K562 (cell line): Measurements from ENCODE around the gene IMPG2. TPM values are rescaled to one million over a fixed set of nuclear protein-coding genes. Genes with fewer than 3 reads are reported as not detected.
A peak's percentile ranks its signal among the peaks of the same experiment; 100 is the strongest.

Experiments used
- ATAC-seq: fragments of 200-7000 bp; cut with Tn5 transposase; 3 replicates; pipeline ENCODE4 v1.9.1; 2020; ENCODE audit warnings: moderate library complexity
- BruUV-seq: library from RNA; stranded (reverse); fragments of 400-500 nt; replicated peaks from 2 replicates; lab custom pipeline; 2021; lab: Mats Ljungman, UMichigan
- CTCF ChIA-PET: fragments of 300-600 bp; formaldehyde crosslinking; extraction: SDS; loops from one replicate; lab custom pipeline; 2021; ENCODE audit warnings: low intra/inter-chr PET ratio; lab: Yijun Ruan, JAX
- POLR2A ChIA-PET: fragments of 300-600, 350-650 bp; sonication (Branson Sonifier 250); formaldehyde crosslinking; extraction: SDS; loops from one replicate; lab custom pipeline; 2021; ENCODE audit warnings: antibody characterized with exemption, inconsistent platforms; lab: Yijun Ruan, JAX
- DNase-seq, 4 experiments: peaks; one replicate each; pipeline versions ENCODE4 v3.0.0 to v3.0.0-alpha.2; 2011 to 2018; ENCODE audit warnings: low spot score in 3 of 4, mixed read lengths in 3 of 4; ENCODE audit errors: extremely low read depth in 1 of 4
- FAIRE-seq: peaks from 2 replicates; lab custom pipeline; 2011; peaks lifted over from hg19 to GRCh38; lab: Jason Lieb, UNC
- H2AFZ ChIP-seq: 2 replicates; pipeline ENCODE4 v1.6.0; 2011; ENCODE audit warnings: low read depth, low read length, control low read depth, inconsistent platforms
- H3K27ac ChIP-seq: fragments of 200-600 bp; 3 replicates; pipeline ENCODE4 v1.8.0; 2011; ENCODE audit warnings: low read depth, mild to moderate bottlenecking, control low read depth, inconsistent platforms, low read length, moderate library complexity, mixed read lengths; ENCODE audit errors: extremely low read depth
- H3K27me3 ChIP-seq, 2 experiments: fragments of 300-600 bp in 1 of 2; 2 replicates in 1 of 2; 3 replicates in 1 of 2; pipeline versions ENCODE4 v1.6.0 to v1.8.0; 2011; ENCODE audit warnings: inconsistent platforms in 2 of 2, low read length in 2 of 2, mild to moderate bottlenecking in 1 of 2, mixed read lengths in 1 of 2, moderate library complexity in 1 of 2; ENCODE audit not compliant: control insufficient read depth in 2 of 2, insufficient read depth in 2 of 2
- H3K36me3 ChIP-seq: fragments of 300-600 bp; 3 replicates; pipeline ENCODE4 v1.8.0; 2011; ENCODE audit warnings: mild to moderate bottlenecking, low read length, inconsistent platforms; ENCODE audit not compliant: control insufficient read depth, insufficient read depth
- H3K4me1 ChIP-seq, 2 experiments: fragments of 200-600 bp in 1 of 2; replicated peaks in 1 of 2; 2 replicates in 1 of 2; 3 replicates in 1 of 2; pipeline versions ENCODE4 v1.5.1 to v1.8.0; 2011; ENCODE audit warnings: inconsistent platforms in 2 of 2, low read length in 2 of 2, mild to moderate bottlenecking in 1 of 2, mixed read lengths in 1 of 2, moderate library complexity in 1 of 2; ENCODE audit not compliant: control insufficient read depth in 2 of 2, insufficient read depth in 2 of 2
- H3K4me2 ChIP-seq: 2 replicates; pipeline ENCODE4 v1.6.1; 2011; ENCODE audit warnings: low read length, control low read depth, inconsistent platforms, mixed read lengths; ENCODE audit not compliant: insufficient read depth
- H3K4me3 ChIP-seq: fragments of 200-600 bp; sonication (generic), shearing (Covaris generic); 2 replicates; pipeline ENCODE4 v1.5.1; 2016; ENCODE audit warnings: control low read depth, inconsistent platforms
- H3K79me2 ChIP-seq: fragments of 200-600 bp; 3 replicates; pipeline ENCODE4 v1.8.0; 2011; ENCODE audit warnings: low read length, inconsistent platforms; ENCODE audit not compliant: control insufficient read depth, insufficient read depth
- H3K9ac ChIP-seq, 2 experiments: 2 replicates each; pipeline versions ENCODE4 v1.6.0 to v1.6.1; 2011; ENCODE audit warnings: low read depth in 2 of 2, low read length in 2 of 2, control low read depth in 1 of 2, inconsistent platforms in 1 of 2, mild to moderate bottlenecking in 1 of 2, mixed read lengths in 1 of 2; ENCODE audit not compliant: insufficient read depth in 1 of 2
- H3K9me1 ChIP-seq: one replicate; pipeline ENCODE4 v1.6.0; 2011; ENCODE audit warnings: inconsistent platforms, mild to moderate bottlenecking, low read length, moderate library complexity; ENCODE audit not compliant: control insufficient read depth, insufficient read depth
- H3K9me3 ChIP-seq: replicated peaks from 2 replicates; pipeline ENCODE4 v1.5.1; 2011; ENCODE audit warnings: low read depth, low read length, inconsistent platforms; ENCODE audit not compliant: control insufficient read depth, insufficient read depth
- H4K20me1 ChIP-seq: replicated peaks from 2 replicates; pipeline ENCODE4 v1.6.1; 2011; ENCODE audit warnings: low read length, inconsistent platforms, mixed read lengths; ENCODE audit not compliant: control insufficient read depth, insufficient read depth
- HDGF ChIP-seq: fragments of 450-650 bp; IDR thresholded peaks from 2 replicates; pipeline ENCODE4 v1.6.1; 2016
- POLR3G ChIP-seq: IDR thresholded peaks from 2 replicates; pipeline ENCODE4 v1.6.1; 2011; ENCODE audit not compliant: insufficient read length, insufficient replicate concordance; ENCODE audit errors: extremely low read depth
- RBM25 ChIP-seq: fragments of 200-400 bp; formaldehyde crosslinking; IDR thresholded peaks from 2 replicates; pipeline ENCODE4 v1.6.1; 2018; ENCODE audit warnings: low read length, low read depth, moderate library complexity; ENCODE audit not compliant: severe bottlenecking
- ZNF146 ChIP-seq: IDR thresholded peaks from one replicate; pipeline ENCODE4 v1.6.1; 2018; ENCODE audit warnings: missing compliant biosample characterization; ENCODE audit not compliant: unreplicated experiment
- ZNF23 ChIP-seq: fragments of 250-450 bp; sonication (Bioruptor Pico); IDR thresholded peaks from 2 replicates; pipeline ENCODE4 v1.4.0; 2020; ENCODE audit warnings: mild to moderate bottlenecking
- ZNF316 ChIP-seq: fragments of 450-650 bp; IDR thresholded peaks from 2 replicates; pipeline ENCODE4 v1.6.1; 2016
- WGBS: fragments of 100-300 bp; shearing (Covaris generic); methylation state at CpG from one replicate; pipeline ENCODE4 v1.1.6; 2016; ENCODE audit warnings: low coverage, mixed read lengths; ENCODE audit not compliant: insufficient coverage; ENCODE audit errors: missing lambda C conversion rate; 5-methylcytosine and 5-hydroxymethylcytosine counted together
- in situ Hi-C: fragments of 300-500 bp; cut with MboI; formaldehyde crosslinking; loops from 4 replicates; pipeline ENCODE4 v1.15.0; 2018; ENCODE audit warnings: inconsistent platforms, mixed read lengths
- intact Hi-C: fragments of 100-400 bp; cut with micrococcal nuclease; formaldehyde crosslinking; loops from 2 replicates; pipeline ENCODE4 v1.14.2; 2022
- polyA plus RNA-seq, 8 experiments: library from polyadenylated mRNA; depleted of rRNA in 4 of 8; stranded (reverse) in 5 of 8; unstranded in 3 of 8; fragments of >200 nt; fragmentation: Nextera tagmentation in 2 of 8; fragmentation: Illumina TruSeq in 1 of 8; extraction: Ambion mirVana in 2 of 8; extraction: Trizol in 1 of 8; gene quantifications; 2 replicates each; pipeline versions ENCODE4 v1.2.1 to v1.2.3, GENCODE V29; 2011 to 2014; ENCODE audit warnings: inconsistent platforms in 1 of 8, missing spikeins in 1 of 8
- total RNA-seq, 7 experiments: library from RNA; depleted of rRNA in 6 of 7; stranded (reverse); fragments of >200 nt in 6 of 7; fragmentation: Illumina TruSeq in 2 of 7; extraction: Trizol in 2 of 7; gene quantifications; 2 replicates each; pipeline versions ENCODE4 v1.2.1 to v1.2.3, GENCODE V29; 2011 to 2021; ENCODE audit warnings: low replicate concordance in 1 of 7
- TF ChIP-seq, protein P1 (sequence below): sonication (generic); formaldehyde crosslinking; IDR thresholded peaks from 2 replicates; pipeline ENCODE4 v1.8.1; 2023; ENCODE audit warnings: mild to moderate bottlenecking, missing genetic modification reagents, moderate library complexity

IMPG2 gene
- total and polyA plus RNA-seq, 9 of the 15 experiments (the other 6 are each of a cell fraction or from before 2014, with no cell fraction given), result 0.04 to 0.36 (median 0.09) TPM

DNA sequence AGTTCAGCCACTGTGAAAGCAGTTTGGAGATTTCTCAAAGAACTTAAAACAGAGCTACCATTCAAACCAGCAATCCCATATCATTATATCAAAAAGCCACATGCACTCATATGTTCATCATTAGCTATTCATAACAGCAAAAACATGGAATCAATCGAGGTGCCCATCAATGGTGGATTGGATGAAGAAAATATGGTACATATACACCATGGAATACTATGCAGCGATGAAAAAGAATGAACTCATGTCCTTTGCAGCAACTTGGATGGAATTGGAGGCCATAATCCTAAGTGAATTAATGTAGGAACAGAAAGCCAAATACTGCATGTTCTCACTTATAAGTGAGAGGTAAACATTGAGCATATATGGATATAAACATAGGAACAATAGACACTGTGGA lies 32.1 kb downstream of the IMPG2 start:
- TF ChIP-seq POLR3G, result no peak
- TF ChIP-seq RBM25, result peak; percentile 71
- TF ChIP-seq ZNF146, result peak; percentile 76
- no peak for TF ChIP-seq HDGF
- no peak overlapping the region for H3K27ac ChIP-seq
- H3K4me3 ChIP-seq, result no peak overlapping the region
- H3K9ac ChIP-seq, result no peak overlapping the region
- H3K4me2 ChIP-seq, result no peak overlapping the region
- ATAC-seq (no peak), DNase-seq (no peak), FAIRE-seq (no peak)
- H3K79me2 ChIP-seq, result no peaks in the 10 kb centered on the region
- WGBS, result 0% methylated on average over 2 of the region's 2 CpGs
- H2AFZ ChIP-seq, result no peak overlapping the region
- ChIA-PET POLR2A (no interaction called here), CTCF (no interaction called here)
- in situ Hi-C loops (no loop called here), intact Hi-C loops (no loop called here)
- H3K9me3 ChIP-seq, result no peaks in the 10 kb centered on the region
- H4K20me1 ChIP-seq, result no peaks in the 10 kb centered on the region
- BruUV-seq, result no TSS peak
- no peaks in the 10 kb centered on the region for H3K27me3 ChIP-seq
- H3K36me3 ChIP-seq, result no peaks in the 10 kb centered on the region
- no peaks in the 10 kb centered on the region for H3K4me1 ChIP-seq
- no peaks in the 10 kb centered on the region for H3K9me1 ChIP-seq

DNA sequence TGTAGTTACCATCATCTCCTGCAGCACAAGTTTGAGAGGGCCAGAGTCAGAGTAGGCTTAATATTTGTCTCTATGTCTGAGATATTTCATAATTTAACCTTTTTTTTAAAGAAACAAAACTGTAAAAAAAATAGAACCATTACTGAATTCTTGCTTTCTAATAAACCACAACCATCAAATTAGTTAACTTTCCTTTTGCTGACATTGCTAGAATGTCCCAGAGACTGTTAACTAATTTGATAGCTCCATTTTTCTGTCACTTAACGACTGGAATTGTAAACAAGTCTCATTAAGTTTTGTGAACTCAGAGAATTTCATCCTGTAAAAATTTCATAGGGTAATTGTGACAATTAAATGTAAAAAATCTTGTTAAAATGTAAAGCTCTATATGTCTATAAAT lies 35.6 kb downstream of the IMPG2 start:
- ChIA-PET CTCF (no interaction called here), POLR2A (no interaction called here)
- Histone ChIP-seq H3K36me3 (no peaks in the 10 kb centered on the region), H3K27me3 (no peaks in the 10 kb centered on the region), H3K9ac (no peak overlapping the region), H3K4me3 (no peak overlapping the region), H3K27ac (no peak overlapping the region), H3K4me1 (no peaks in the 10 kb centered on the region), H2AFZ (no peak overlapping the region), H3K4me2 (no peak overlapping the region), H3K9me3 (no peaks in the 10 kb centered on the region), H4K20me1 (no peaks in the 10 kb centered on the region), H3K79me2 (no peaks in the 10 kb centered on the region), H3K9me1 (no peaks in the 10 kb centered on the region)
- WGBS, result 9% methylated on average over 1 of the region's 1 CpG
- intact Hi-C loops, result no loop called here
- TF ChIP-seq ZNF23 (CRISPR knock-in tag) (no peak), ZNF316 (peak; percentile 25; the same call in 1 of the 2 replicates)
- TF ChIP-seq, protein P1, sequence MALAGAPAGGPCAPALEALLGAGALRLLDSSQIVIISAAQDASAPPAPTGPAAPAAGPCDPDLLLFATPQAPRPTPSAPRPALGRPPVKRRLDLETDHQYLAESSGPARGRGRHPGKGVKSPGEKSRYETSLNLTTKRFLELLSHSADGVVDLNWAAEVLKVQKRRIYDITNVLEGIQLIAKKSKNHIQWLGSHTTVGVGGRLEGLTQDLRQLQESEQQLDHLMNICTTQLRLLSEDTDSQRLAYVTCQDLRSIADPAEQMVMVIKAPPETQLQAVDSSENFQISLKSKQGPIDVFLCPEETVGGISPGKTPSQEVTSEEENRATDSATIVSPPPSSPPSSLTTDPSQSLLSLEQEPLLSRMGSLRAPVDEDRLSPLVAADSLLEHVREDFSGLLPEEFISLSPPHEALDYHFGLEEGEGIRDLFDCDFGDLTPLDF (CRISPR knock-in tag), result no peak
- BruUV-seq, result no TSS peak
- DNase-seq, result no peak
- no peak for FAIRE-seq
- ATAC-seq, result no peak
- in situ Hi-C loops, result no loop called here
